ENCODE results near the gene TTLL9. TPM values are rescaled to one million over a fixed set of nuclear protein-coding genes. Genes with fewer than 3 reads are reported as not detected.

TTLL9 gene
- total and polyA plus RNA-seq, 2 of the 13 experiments (the other 11 are each of a cell fraction or from before 2014, with no cell fraction given): not detected

- TF ChIP-seq ZNF781 (CRISPR knock-in tag; IDR thresholded peaks at IDR 0.05; ENCODE audit: borderline replicate concordance, not compliant biosample characterization) (peak; percentile 100), ETS1 (CRISPR knock-in tag; IDR thresholded peaks at IDR 0.05) (peak; percentile 100), ZFP82 (CRISPR knock-in tag; IDR thresholded peaks at IDR 0.05; ENCODE audit: borderline replicate concordance) (peak; percentile 100), ZNF615 (CRISPR knock-in tag; IDR thresholded peaks at IDR 0.05; ENCODE audit: borderline replicate concordance) (peak; percentile 100), ZNF160 (CRISPR knock-in tag; IDR thresholded peaks at IDR 0.05) (peak; percentile 100), ADNP (CRISPR knock-in tag; IDR thresholded peaks at IDR 0.05) (peak; percentile 98; the same call in 1 of the 2 replicates), IRF2 (CRISPR knock-in tag; IDR thresholded peaks at IDR 0.05) (peak; percentile 100), REPIN1 (CRISPR knock-in tag; IDR thresholded peaks at IDR 0.05; ENCODE audit: borderline replicate concordance, low read depth) (peak; percentile 100), ZNF761 (CRISPR knock-in tag; conservative IDR thresholded peaks at IDR 0.05) (peak; percentile 100), HIC2 (CRISPR knock-in tag; IDR thresholded peaks at IDR 0.05; ENCODE audit: low read depth) (peak; percentile 99), ZSCAN12 (CRISPR knock-in tag; IDR thresholded peaks at IDR 0.05) (peak; percentile 100), MBD4 (IDR thresholded peaks at IDR 0.05; ENCODE audit: borderline replicate concordance, low read length) (no peak), KMT2A (CRISPR knock-in tag; IDR thresholded peaks at IDR 0.05) (peak; percentile 100), KLF12 (CRISPR knock-in tag; IDR thresholded peaks at IDR 0.05; ENCODE audit: borderline replicate concordance) (peak; percentile 100), GLI4 (CRISPR knock-in tag; IDR thresholded peaks at IDR 0.05; ENCODE audit: borderline replicate concordance) (peak; percentile 100), ATF7-NPFF (CRISPR knock-in tag; IDR thresholded peaks at IDR 0.05; ENCODE audit: low read depth) (peak; percentile 100), NCOA5 (CRISPR knock-in tag; IDR thresholded peaks at IDR 0.05) (peak; percentile 100), FOXP1 (IDR thresholded peaks at IDR 0.05) (no peak), FOXP1 (CRISPR knock-in tag; IDR thresholded peaks at IDR 0.05) (peak; percentile 98), STAG1 (CRISPR knock-in tag; IDR thresholded peaks at IDR 0.05) (peak; percentile 79), ZNF547 (CRISPR knock-in tag; IDR thresholded peaks at IDR 0.05) (peak; percentile 100), TCF7 (IDR thresholded peaks at IDR 0.05; ENCODE audit: low read depth) (no peak), BATF2 (CRISPR knock-in tag; IDR thresholded peaks at IDR 0.05) (peak; percentile 100), HES4 (CRISPR knock-in tag; IDR thresholded peaks at IDR 0.05; ENCODE audit: borderline replicate concordance) (peak; percentile 100), ZHX1 (CRISPR knock-in tag; IDR thresholded peaks at IDR 0.05; ENCODE audit: low read depth) (peak; percentile 100)
These were observed 98.1 kb downstream of the TTLL9 start (continued) for GRCh38 chr20:31968291-31969126.

All from HepG2 (cell line).